HG03442 (cell line): ENCODE results near the gene LAPTM4A.

ENCODE experiments used
- ATAC-seq: cut with Tn5 transposase; IDR thresholded peaks from one replicate; pipeline ENCODE4 v1.9.1; 2021; ENCODE audit warnings: mild to moderate bottlenecking, moderate library complexity; ENCODE audit not compliant: unreplicated experiment

LAPTM4A gene

DNA sequence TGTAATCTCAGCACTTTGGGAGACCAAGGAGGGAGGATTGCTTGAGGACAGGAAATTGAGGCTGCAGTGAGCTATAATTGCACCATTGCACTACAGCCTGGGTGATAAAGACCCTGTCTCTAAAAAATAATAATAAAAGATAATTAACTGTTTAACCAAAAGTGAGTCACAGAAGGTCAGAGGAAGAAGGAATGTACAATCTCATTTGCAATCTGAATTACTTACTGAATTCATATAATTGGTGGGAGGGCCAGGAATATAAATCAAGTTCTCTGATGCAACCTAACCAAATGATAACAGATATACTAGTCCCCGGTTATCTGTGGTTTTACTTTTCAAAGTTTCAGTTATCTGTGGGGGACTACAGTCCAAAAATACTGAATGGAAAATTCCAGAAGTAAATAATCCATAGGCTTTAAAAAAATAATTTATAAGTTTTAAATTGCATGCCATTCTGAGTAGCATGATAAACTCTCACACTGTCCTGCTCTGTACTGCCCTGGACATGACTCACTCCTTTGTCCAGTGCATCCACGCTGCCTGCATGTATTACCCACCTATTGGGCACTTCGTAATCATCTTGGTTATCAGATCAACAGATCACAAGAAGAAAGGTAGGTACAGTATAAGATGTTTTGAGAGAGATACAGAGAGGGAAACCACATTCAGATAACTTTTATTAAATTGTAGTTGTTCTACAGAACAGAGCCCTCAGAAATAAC lies 26.2 kb downstream of the LAPTM4A start:
- ATAC-seq, result no peak

GRCh38 chr2:20023688-20024087 lies 27.7 kb downstream of the LAPTM4A start:
- ATAC-seq, result no peak

GRCh38 chr2:20021405-20022009 lies 29.9 kb downstream of the LAPTM4A start:
- ATAC-seq, result no peak

DNA sequence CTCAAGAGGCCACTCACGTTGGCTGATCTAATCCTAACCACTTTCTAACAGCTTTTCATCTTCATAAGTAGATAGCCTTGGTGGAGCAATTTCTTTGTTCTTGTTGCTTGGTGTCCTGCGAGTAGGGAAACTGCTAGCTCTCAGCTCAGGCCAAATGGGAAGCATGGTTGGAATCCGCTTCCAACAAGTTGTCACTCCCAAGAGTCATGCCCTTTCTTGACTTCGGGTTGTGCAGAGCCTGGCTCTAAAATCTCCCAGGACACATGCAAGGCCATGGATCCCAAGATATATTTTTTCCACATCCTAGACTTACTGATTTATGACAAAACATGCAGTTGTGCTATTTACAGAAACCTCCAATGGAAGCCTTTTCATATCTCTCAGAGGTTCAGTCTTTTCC lies 31.7 kb downstream of the LAPTM4A start:
- ATAC-seq, result no peak

DNA sequence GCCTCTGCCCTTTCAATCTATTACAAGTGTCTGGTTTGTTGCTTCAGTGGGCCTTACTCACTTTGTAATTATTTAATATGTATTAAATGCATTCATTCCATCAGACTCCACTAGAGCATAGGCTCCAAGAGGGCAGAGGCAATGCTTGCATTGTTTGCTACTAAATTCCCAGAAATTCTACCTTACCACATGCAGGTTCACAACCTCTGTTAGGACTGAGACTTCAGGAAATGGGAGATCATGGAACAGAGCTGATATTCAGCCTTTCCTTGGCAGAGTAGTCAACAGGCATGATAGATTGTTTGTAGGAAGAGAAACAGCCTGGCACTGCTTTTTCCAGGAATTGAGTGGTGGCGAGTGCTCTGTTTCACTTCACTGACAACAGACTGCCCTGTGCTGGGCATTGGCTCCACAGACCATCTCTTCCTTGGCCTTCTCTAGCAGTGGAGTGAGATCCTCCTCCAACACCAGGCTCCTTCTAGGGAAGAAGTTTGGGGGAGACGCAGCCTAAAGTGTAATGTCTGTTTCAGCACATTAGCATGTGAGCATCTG lies 32.8 kb downstream of the LAPTM4A start:
- ATAC-seq, result no peak

GRCh38 chr2:20016346-20016745 lies 35.1 kb downstream of the LAPTM4A start:
- ATAC-seq, result no peak

- no peak for ATAC-seq
These were observed 35.8 kb downstream of the LAPTM4A start for GRCh38 chr2:20015482-20016083.

DNA sequence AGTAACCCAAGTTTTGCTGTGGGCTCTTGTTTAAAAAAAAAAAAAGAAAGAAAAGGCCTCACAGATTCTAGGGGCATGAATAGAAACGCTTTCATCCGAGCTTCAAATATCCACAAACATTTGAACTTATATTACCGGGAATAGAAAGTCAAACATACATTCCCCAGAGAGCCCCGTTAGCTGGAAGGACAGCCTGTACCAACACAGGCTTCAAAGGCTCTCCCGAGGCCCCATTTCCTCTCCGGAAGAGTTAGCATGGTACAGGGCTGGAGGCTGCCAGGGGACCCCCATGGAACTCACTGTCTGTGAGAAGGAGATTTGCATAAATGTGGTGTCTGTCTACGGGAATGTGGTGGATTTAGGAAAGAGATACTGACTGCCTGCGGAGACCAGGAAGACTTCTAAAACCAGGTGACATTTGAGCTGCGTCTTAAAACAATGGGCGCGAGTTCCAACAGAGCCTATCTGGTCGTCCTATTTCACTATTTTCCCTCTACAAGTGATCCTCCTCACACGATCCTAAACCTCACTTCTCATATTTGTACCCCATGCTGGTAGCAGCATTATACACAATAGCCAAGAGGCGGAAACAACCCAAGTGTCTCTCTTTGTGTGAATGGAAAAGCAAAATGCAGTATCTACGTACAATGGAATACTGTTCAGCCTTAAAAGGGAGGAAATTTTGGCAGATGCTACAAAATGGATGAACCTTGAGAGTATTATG lies 38.1 kb downstream of the LAPTM4A start:
- no peak for ATAC-seq

GRCh38 chr2:20012282-20013125 lies 38.9 kb downstream of the LAPTM4A start, which contains the start of gene MATN3:
Gene MATN3, minus strand, starts transcription at chr2:20012668. Its CDS starts 37 bp downstream, at chr2:20012631.
- ATAC-seq, result no peak

DNA sequence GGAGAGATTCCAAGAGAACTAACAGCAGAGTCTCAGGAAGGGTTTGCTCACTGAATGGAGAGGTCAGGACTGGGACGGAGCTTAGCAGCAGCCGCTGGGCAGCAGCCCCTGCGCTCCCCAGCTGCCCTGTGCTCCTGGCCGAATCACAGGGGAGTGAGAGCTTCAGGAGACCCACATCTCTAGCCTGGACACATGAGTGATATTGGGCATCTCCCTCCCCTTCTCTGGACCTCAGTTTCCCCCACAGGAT lies 39.5 kb downstream of the LAPTM4A start:
- no peak for ATAC-seq

DNA sequence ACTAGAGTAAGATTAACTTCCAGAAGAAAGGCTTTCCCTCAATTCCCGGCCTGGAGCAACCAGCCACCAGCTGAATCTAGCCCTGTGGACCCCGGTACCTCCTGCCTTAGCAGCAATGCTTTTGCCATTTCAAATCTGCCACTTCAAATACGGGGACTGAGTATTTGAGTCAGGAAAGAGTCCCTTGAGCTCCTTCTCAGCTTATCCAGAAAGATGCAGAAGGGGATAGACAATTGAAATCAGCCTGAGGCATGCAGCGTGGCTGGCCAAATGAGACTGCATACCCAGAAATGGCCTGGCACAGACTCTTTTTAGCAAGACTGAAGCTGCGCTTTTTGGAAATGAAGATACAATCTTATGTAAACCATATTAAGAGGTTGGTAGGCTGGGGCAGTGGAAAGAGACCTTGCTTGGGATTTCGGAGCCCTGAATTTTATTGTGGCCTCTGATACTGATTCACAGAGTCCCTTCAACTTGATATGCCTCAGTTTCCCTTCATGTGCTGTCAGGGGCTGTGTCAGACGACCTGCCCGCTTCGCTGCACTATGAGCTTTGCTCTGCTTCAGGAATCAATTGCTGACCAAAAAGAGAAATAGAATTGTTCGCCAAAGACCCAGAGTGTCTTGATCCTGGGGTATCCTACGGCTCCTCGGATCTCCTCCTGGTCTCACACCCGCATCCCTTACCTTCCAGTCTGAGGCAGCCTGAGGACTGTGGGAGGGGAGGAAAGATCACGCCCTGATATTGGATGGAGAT lies 40.0 kb downstream of the LAPTM4A start:
- ATAC-seq, result no peak

GRCh38 chr2:20008703-20009102 lies 42.7 kb downstream of the LAPTM4A start:
- ATAC-seq, result no peak

GRCh38 chr2:20005891-20006470 lies 45.4 kb downstream of the LAPTM4A start:
- no peak for ATAC-seq

GRCh38 chr2:20005067-20005627 lies 46.3 kb downstream of the LAPTM4A start:
- ATAC-seq, result no peak

- no peak for ATAC-seq
These were observed 50.0 kb downstream of the LAPTM4A start for GRCh38 chr2:20001361-20001863.

DNA sequence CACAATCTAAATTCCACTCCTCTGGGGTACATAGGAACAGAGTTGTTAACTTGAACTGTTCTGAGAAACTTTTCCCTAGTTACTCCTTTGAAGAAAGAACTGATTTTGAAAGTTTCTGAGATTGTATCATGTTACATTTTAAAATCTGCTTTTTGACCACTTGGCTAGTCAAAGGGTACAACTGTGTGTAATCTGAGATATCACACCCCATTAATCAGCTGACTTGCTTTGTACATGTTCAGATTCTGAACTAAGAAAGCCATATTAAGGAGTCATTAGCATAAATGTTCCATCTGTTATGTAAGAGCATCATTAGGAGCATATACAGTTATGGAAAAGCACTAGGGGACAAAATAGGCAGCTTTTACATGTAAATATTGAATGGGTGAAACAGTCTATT lies 57.7 kb downstream of the LAPTM4A start:
- ATAC-seq, result no peak

- ATAC-seq, result no peak
These were observed 59.5 kb downstream of the LAPTM4A start for GRCh38 chr2:19991895-19992294.

DNA sequence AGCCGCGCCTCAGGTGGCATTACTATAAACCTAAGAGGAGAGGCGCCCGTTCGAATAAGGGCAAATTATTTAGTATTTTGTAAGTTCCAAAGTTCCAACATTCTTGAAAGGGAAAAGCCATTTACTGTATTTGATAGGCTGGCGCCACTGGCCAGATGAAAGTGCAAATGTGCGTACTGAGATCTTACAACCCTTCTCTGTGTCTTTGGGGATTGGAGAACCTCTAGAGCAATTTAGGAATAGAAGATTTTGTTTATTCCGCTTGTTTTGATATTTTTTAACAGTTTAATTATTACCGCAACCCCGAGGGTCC lies 61.1 kb downstream of the LAPTM4A start:
- ATAC-seq, result no peak
